ENCODE results near the gene NR1H3.

NR1H3 gene

DNA sequence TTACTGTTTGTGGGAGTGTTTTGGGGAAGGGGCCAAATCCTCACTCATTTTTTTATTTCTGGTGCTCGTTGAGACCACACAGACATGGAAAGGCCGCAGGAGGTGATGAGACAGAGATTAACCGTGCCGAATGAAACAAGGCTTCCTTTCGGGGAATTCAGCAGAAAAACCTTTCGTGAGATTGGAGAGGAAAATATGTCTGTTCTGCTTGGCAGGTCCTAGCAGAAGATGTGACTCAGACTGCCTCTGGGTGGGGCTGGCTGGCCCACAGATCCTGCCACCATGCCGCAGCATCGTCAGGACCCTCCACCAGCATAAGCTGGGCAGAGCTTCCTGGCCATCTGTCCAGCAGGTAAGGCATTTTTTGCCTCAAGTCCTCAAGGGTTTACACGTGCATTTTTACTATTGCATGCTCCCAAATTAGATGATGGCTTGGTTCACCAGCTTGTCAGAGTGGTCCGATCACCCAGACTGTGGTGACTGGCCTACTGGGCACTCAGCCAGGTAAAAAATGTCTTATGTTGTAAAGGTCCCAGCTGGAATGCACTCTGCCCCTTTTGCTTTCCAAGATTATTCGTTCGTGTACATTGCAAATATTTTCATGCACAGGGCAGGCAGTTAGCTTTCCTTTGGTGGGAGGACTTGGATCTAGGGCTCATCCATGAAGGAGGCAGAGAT lies 41.5 kb upstream of the NR1H3 start:
- TF ChIP-seq CTCF (IDR thresholded peaks at IDR 0.05; ENCODE audit: extremely low read depth, insufficient read depth, missing control alignments): peak; percentile 34
- in situ Hi-C loops (cut with MboI; ENCODE audit: low pct_unique_long_range_greater_than_20kb, low sequenced_read_pairs, unreplicated experiment): no loop called here
- DNase-seq (ENCODE audit: low spot score): peak; percentile 62

DNA sequence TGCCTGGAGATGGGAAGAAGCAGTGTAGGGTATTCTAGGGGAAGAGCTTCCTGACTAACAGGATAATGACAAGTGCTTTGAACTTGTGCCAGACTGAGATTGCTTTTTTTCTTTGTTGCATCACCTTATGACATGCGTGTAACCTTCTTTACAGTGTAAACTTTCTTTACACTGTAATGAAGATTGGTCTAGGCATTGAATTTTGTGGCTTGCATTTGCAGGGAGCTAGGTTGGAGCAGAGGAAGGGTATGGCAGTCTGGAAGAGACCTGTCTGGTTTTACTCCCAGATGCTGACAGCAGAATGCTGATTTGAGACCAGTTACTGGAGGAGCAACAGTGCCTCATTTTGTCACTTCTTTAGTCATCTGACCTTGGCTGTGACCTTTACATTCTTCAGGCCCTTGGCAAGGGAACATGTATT lies 37.4 kb upstream of the NR1H3 start:
- TF ChIP-seq CTCF (IDR thresholded peaks at IDR 0.05; ENCODE audit: extremely low read depth, insufficient read depth, missing control alignments): no peak
- no peak for DNase-seq (ENCODE audit: low spot score)
- in situ Hi-C loops (cut with MboI; ENCODE audit: low pct_unique_long_range_greater_than_20kb, low sequenced_read_pairs, unreplicated experiment): no loop called here

GRCh38 chr11:47222696-47223095 lies 35.1 kb upstream of the NR1H3 start:
- no peak for TF ChIP-seq CTCF (IDR thresholded peaks at IDR 0.05; ENCODE audit: extremely low read depth, insufficient read depth, missing control alignments)
- no peak for DNase-seq (ENCODE audit: low spot score)
- in situ Hi-C loops (cut with MboI; ENCODE audit: low pct_unique_long_range_greater_than_20kb, low sequenced_read_pairs, unreplicated experiment): no loop called here

- DNase-seq (ENCODE audit: low spot score): no peak
- in situ Hi-C loops (cut with MboI; ENCODE audit: low pct_unique_long_range_greater_than_20kb, low sequenced_read_pairs, unreplicated experiment): no loop called here
- no peak for TF ChIP-seq CTCF (IDR thresholded peaks at IDR 0.05; ENCODE audit: extremely low read depth, insufficient read depth, missing control alignments)
These were observed 32.0 kb upstream of the NR1H3 start for GRCh38 chr11:47225552-47226400.

- no peak for TF ChIP-seq CTCF (IDR thresholded peaks at IDR 0.05; ENCODE audit: extremely low read depth, insufficient read depth, missing control alignments)
- in situ Hi-C loops (cut with MboI; ENCODE audit: low pct_unique_long_range_greater_than_20kb, low sequenced_read_pairs, unreplicated experiment): no loop called here
- no peak for DNase-seq (ENCODE audit: low spot score)
These were observed 28.6 kb upstream of the NR1H3 start for GRCh38 chr11:47229161-47229560.

DNA sequence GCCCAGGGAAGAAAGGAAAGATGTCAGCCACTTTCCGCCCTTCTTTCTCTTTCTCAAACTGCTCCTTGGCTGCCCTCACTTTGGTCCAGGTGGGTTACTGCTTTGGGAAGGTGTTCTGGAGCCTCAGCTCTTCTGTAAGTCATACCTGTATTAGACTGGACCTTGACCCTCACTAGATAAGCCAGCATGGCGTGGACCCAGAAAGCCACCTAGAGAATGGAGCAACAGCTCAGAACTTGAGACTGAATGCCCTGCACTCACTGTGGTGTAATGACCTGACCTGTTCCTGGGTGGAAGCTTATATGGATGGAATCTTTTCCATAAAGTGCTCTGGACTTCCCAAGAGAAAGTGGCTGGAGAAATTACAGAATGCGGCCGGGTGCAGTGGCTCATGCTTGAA lies 24.7 kb upstream of the NR1H3 start:
- no peak for TF ChIP-seq CTCF (IDR thresholded peaks at IDR 0.05; ENCODE audit: extremely low read depth, insufficient read depth, missing control alignments)
- DNase-seq (ENCODE audit: low spot score): no peak
- in situ Hi-C loops (cut with MboI; ENCODE audit: low pct_unique_long_range_greater_than_20kb, low sequenced_read_pairs, unreplicated experiment): no loop called here

All from GM13977 (cell line).